ENCODE results near the gene EI24. TPM values are rescaled to one million over a fixed set of nuclear protein-coding genes. Genes with fewer than 3 reads are reported as not detected.

EI24 gene
- total RNA-seq, 2 experiments from 2014 or later: 42.8 to 44.1 TPM

- H3K4me3 Mint-ChIP-seq: peak overlapping the region; percentile 100
- peak overlapping the region; percentile 99 for H3K27ac Mint-ChIP-seq
- ATAC-seq (peak; percentile 7), DNase-seq (no peak)
- H3K36me3 Mint-ChIP-seq (ENCODE audit: low read depth): peaks cover 36% of the 10 kb centered on the region
- no peaks in the 10 kb centered on the region for H3K9me3 Mint-ChIP-seq
- H3K27me3 Mint-ChIP-seq: no peaks in the 10 kb centered on the region
- ChIA-PET POLR2A (interaction anchor here (0.9 to 5.3 kb wide), 4 partner anchors 10 to 31 kb away, joined by 3 to 43 read pairs (median 22); partner anchors contain the start of genes CHEK1 and EI24), CTCF (interaction anchor here (0.7 to 2.2 kb wide), 4 partner anchors 10 to 140 kb away, joined by 3 to 9 read pairs (median 4); partner anchors contain the start of gene EI24)
- no peak for TF ChIP-seq CTCF (IDR thresholded peaks at IDR 0.05)
- intact Hi-C loops (cut with micrococcal nuclease): loop anchor here (2.0 kb wide), 1 partner anchor 32 kb away; the partner anchor contains the start of gene CHEK1
- peaks cover 31% of the 10 kb centered on the region for H3K4me1 Mint-ChIP-seq (ENCODE audit: low read depth)
Observed at GRCh38 chr11:125593114-125593820, 24.0 kb downstream of the EI24 start.

GRCh38 chr11:125594958-125595357, 25.7 kb downstream of the EI24 start:
- DNase-seq (no peak), ATAC-seq (no peak)
- Mint-ChIP-seq H3K4me3 (peak overlapping the region; percentile 17), H3K4me1 (ENCODE audit: low read depth) (peaks cover 33% of the 10 kb centered on the region), H3K27me3 (no peaks in the 10 kb centered on the region), H3K27ac (peak overlapping the region; percentile 32), H3K36me3 (ENCODE audit: low read depth) (peaks cover 44% of the 10 kb centered on the region), H3K9me3 (no peaks in the 10 kb centered on the region)
- ChIA-PET CTCF (no interaction called here), POLR2A (interaction anchor here (1.9 kb wide), 1 partner anchor 30 kb away, joined by 9 read pairs; the partner anchor contains the start of gene CHEK1)
- TF ChIP-seq CTCF (IDR thresholded peaks at IDR 0.05): no peak
- intact Hi-C loops (cut with micrococcal nuclease): no loop called here

GRCh38 chr11:125600663-125601062, 31.4 kb downstream of the EI24 start:
- ATAC-seq (no peak), DNase-seq (no peak)
- H3K27me3 Mint-ChIP-seq: no peaks in the 10 kb centered on the region
- ChIA-PET POLR2A (interaction anchor here (1.0 to 1.1 kb wide), 2 partner anchors 10 to 24 kb away, joined by 3 read pairs; partner anchors contain the start of gene CHEK1), CTCF (no interaction called here)
- no peaks in the 10 kb centered on the region for H3K9me3 Mint-ChIP-seq
- no peak overlapping the region for H3K4me3 Mint-ChIP-seq
- intact Hi-C loops (cut with micrococcal nuclease): no loop called here
- peaks cover 10% of the 10 kb centered on the region for H3K4me1 Mint-ChIP-seq (ENCODE audit: low read depth)
- peaks cover 44% of the 10 kb centered on the region for H3K36me3 Mint-ChIP-seq (ENCODE audit: low read depth)
- TF ChIP-seq CTCF (IDR thresholded peaks at IDR 0.05): no peak
- H3K27ac Mint-ChIP-seq: no peak overlapping the region

GRCh38 chr11:125603207-125603606, 33.9 kb downstream of the EI24 start:
- no peak overlapping the region for H3K27ac Mint-ChIP-seq
- H3K36me3 Mint-ChIP-seq (ENCODE audit: low read depth): peaks cover 47% of the 10 kb centered on the region
- POLR2A ChIA-PET: no interaction called here

More at GRCh38 chr11:125603207-125603606, 33.9 kb downstream of the EI24 start:
- Mint-ChIP-seq H3K4me3 (no peak overlapping the region), H3K27me3 (no peaks in the 10 kb centered on the region), H3K4me1 (ENCODE audit: low read depth) (peaks cover 2% of the 10 kb centered on the region), H3K9me3 (no peaks in the 10 kb centered on the region)
- DNase-seq: no peak
- intact Hi-C loops (cut with micrococcal nuclease): no loop called here
- no peak for ATAC-seq
- CTCF ChIA-PET: interaction anchor here (1.3 to 2.2 kb wide), 2 partner anchors 23 to 34 kb away, joined by 4 to 6 read pairs; partner anchors contain the start of gene EI24
- TF ChIP-seq CTCF (IDR thresholded peaks at IDR 0.05): no peak
